Lower leg skin (tissue), 4 donors: ENCODE measurements around the gene CDK17. TPM values are rescaled to one million over a fixed set of nuclear protein-coding genes. Genes with fewer than 3 reads are reported as not detected.

Experiments used
- DNase-seq, 2 donors: peaks; one replicate each; pipeline ENCODE4 v3.0.0-alpha.2; 2019; ENCODE audit warnings: low spot score in 2 of 2
- H3K4me3 ChIP-seq: fragments of 200-600 bp; sonication (generic); 2 replicates; pipeline ENCODE4 v1.5.1; 2017; ENCODE audit warnings: mild to moderate bottlenecking, low read depth; ENCODE audit not compliant: poor library complexity, severe bottlenecking
- CTCF ChIP-seq, 3 donors: fragments of 450-650 bp; IDR thresholded peaks; one replicate each; pipeline ENCODE4 v1.5.1; 2016; ENCODE audit warnings: antibody characterized with exemption in 3 of 3, mild to moderate bottlenecking in 3 of 3, moderate library complexity in 2 of 3
- POLR2A ChIP-seq, 2 donors: fragments of 450-650 bp; IDR thresholded peaks; one replicate each; pipeline ENCODE4 v1.6.1; 2016 to 2017; ENCODE audit warnings: antibody characterized with exemption in 2 of 2, mild to moderate bottlenecking in 1 of 2, moderate library complexity in 1 of 2
- WGBS, 2 donors: methylation state at CpG; one replicate each; pipeline ENCODE4 v1.1.5; 2018; 5-methylcytosine and 5-hydroxymethylcytosine counted together
- intact Hi-C: fragments of 100-400 bp; cut with DNase I; formaldehyde crosslinking; loops from one replicate; pipeline ENCODE4 v1.15.0; 2023; ENCODE audit warnings: low total_unique reads
- total RNA-seq, 4 donors: library from RNA; depleted of rRNA; stranded (reverse); fragments of >200 nt; gene quantifications; one replicate each; pipeline ENCODE4 v1.1.0, GENCODE V29; 2016

CDK17 gene
- total RNA-seq, 4 donors from 2014 or later: 27.3 to 41.9 (median 30.8) TPM

GRCh38 chr12:96402061-96402460 is 1.8 kb upstream of the CDK17 start:
- DNase-seq: no peak
- H3K4me3 ChIP-seq: no peak overlapping the region
- intact Hi-C loops: loop anchor here (10.0 kb wide), 1 partner anchor 337 kb away; no protein-coding TSS in a partner anchor
- TF ChIP-seq CTCF (IDR thresholded peaks at IDR 0.05) (no peak), POLR2A (IDR thresholded peaks at IDR 0.05) (no peak)
- WGBS, 2 donors: 87 to 88% methylated on average over 6 of the region's 6 CpGs

DNA sequence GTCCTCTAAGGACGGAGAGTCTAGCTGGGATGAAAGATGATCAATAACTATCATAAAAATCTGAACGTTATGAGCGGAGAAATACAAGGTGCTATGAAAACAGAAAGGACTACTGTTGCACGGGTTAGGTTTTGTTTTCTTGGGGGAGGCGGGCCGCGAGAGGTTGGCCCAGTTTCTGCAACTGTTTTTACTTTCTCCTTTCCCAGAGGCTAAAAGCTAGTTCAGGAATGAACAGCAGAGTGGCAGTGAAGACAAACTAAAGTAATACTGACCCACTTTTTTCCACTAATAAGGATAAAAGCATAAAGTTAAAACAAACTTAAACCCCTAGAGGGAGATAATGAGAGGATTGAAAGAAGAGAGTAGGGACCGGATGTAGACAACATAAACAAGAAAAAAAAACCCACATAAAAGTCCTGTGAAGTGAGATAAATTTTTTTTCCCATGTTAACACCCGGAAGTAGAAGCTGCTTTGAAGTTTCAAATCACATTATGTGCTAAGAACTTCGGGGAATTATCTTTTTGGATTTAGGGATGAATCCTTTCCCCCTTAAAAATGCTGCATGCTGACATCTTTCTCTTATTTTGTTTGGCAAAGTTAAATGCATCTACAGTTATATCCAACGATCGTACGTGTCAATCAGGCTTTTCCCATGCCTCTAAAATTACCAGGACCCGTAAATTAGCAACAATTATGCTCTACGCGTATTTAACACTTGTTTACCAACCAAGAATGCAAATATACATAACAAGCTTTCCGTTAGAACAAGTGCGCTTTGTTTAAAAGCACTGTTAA is 1.0 kb upstream of the CDK17 start:
- intact Hi-C loops: loop anchor here (10.0 kb wide), 1 partner anchor 336 kb away; no protein-coding TSS in a partner anchor
- 7 to 9% methylated on average over 18 of the region's 18 CpGs for WGBS, 2 donors
- DNase-seq: no peak

DNA sequence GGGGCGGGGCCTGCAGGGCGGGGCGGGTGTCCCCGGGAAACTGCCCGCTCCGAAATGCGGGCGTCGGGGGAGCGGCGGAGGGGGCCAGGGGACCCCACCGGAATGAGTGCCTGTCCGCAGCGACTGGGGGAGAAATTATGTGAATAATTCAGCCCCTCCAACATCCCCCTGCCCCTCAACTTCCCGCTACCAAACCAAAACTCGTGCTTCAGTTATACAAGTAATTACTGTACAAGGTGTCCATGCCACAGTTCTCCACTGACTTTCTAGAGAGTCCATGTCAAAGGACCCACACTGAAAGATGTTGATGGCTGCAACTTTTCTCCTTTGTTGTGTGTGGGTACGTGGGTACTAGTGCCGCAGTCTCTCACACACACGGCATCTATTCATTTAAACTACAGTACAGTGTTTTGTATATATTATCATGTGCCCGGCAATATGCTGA is 414 bp upstream of the CDK17 start:
- 0 to 1% methylated on average over 15 to 18 of the region's 20 CpGs for WGBS, 2 donors
- peak overlapping the region; percentile 37 for H3K4me3 ChIP-seq
- intact Hi-C loops: loop anchor here (10.0 kb wide), 1 partner anchor 336 kb away; no protein-coding TSS in a partner anchor
- DNase-seq: no peak
- TF ChIP-seq CTCF (IDR thresholded peaks at IDR 0.05) (no peak), POLR2A (IDR thresholded peaks at IDR 0.05) (no peak)

More for the DNA sequence above, 1.0 kb upstream of the CDK17 start:
- TF ChIP-seq POLR2A (IDR thresholded peaks at IDR 0.05): no peak
- TF ChIP-seq CTCF (IDR thresholded peaks at IDR 0.05): no peak
- H3K4me3 ChIP-seq: peak overlapping the region; percentile 37

DNA sequence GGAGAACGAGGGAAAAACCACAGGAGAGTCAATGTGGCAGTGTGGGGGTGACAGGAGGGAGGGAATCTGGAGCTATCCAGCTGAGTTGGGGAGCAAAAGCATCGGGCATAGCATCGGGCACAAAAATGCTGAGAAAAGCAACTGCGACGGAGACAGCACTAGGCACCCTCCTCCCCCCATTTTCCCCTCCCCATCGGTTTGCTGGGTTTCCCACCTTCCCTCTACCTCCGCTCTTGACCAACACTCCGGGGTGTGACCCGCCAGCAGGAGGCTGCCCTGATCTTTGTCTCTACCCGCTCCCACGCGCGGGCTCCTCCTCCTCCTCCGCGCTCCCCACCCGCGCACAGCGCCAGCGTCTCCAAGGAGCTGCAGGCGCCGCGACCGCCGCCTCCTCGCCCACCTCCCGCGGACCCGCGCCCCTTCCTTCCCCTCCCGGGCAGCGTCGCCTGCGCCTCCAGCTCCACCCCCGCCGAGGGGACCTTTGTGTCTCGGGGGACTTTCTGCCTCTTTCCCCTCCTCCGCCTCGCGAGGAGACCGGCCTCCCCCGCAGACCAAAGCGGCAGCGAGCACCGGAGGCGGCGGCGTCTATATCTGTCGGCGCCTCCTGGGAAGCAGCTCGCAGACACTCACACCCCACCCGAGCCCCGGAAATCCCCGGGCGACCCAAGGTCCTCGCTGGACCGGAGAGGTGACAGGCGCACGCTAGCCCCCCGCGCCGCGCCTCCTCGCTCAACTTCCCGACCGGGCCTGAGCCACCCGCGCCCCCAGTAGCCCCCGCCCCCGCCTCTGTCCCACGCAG is 920 bp downstream of the CDK17 start:
- no peak for TF ChIP-seq CTCF (IDR thresholded peaks at IDR 0.05)
- TF ChIP-seq POLR2A (IDR thresholded peaks at IDR 0.05): no peak
- peak overlapping the region; percentile 89 for H3K4me3 ChIP-seq
- DNase-seq: peak; percentile 68 to 95
- WGBS, 2 donors: 1% methylated on average over 26 to 57 of the region's 70 CpGs
- intact Hi-C loops: no loop called here

DNA sequence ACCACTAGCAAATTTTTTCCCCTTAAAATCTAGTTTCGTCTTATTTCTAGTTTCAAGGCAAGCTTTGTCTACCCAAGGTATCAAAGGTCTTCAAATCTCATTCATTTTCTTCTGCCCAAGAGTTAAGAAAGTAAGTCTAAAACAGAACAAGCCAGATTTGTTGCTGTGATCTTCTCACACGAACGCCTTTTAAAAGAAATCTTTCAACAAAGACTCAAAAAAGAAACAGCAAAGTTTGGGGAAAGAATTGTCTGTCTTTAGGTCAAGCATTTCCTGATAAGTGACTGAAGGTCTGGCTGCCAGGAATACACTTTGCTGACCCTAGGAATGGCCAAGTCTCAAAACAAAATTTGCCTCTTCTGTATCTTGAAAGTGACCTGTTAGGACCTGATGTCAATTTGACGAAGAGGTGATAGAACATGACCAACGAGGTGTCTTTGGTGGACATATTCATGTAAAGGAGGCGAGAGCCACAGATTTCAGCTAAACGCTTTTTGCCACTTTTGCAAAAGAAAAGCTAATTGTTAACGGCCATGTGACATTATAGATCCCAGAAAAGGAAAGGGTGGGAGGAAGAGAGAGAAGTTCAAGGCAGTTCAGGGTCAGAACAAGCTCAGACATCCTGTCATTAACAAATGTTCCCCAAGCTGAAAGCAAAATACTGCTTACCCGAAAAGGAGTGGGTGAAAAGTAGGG is 1.7 kb downstream of the CDK17 start:
- DNase-seq: no peak
- peak overlapping the region; percentile 89 for H3K4me3 ChIP-seq
- no peak for TF ChIP-seq CTCF (IDR thresholded peaks at IDR 0.05)
- TF ChIP-seq POLR2A (IDR thresholded peaks at IDR 0.05): no peak
- 6% methylated on average over 9 of the region's 9 CpGs for WGBS, 2 donors
- intact Hi-C loops: no loop called here
